GM20431 (cell line): ENCODE data around the gene SGPL1.

ENCODE experiments used
- in situ Hi-C: fragments of 300-500 bp; cut with MseI, MboI; formaldehyde crosslinking; loops from one replicate; pipeline ENCODE4 v1.15.0; 2020; ENCODE audit warnings: low sequenced_read_pairs; ENCODE audit not compliant: unreplicated experiment

SGPL1 gene

DNA sequence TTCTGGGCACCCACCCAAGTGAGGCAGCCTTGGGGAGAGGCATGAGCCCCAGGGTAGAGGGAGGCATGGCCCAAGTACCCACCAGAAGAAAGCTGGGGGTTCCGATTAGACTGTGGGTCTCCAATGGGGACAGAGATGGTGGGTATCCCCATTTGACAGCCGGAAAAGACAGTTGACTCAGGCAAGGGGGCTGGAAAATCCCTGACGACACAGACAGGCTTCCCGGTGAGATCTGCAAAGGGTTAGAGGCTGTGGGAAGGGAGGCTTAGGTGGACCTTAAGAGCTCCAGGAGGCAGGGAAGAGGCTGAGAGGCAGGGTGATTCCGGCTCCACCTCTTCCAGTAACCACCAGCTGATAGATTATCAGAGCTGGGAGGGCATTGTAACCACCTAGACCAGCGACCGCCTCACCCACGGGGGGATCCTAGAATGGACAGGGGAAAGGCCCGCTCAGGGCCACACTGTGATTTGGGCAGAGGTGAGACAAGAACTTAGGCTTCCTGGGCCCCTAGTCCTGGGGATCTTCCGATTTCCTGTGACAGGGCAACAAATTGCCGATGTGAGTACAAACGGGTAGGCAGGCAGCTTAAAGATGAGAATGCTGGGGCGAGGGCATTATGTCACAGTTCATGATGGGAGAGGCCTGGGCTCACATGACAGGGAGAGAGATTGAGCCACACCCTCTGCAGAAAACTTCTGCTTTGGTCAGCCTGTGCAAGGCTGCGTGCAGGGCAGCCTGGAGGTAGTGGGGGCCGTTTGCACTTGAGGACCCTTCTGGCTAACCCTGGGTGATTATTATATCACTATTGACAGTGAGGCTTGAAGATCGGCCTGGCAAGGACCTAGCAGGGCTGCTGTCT, 36.0 kb upstream of the SGPL1 start:
- in situ Hi-C loops = no loop called here

DNA sequence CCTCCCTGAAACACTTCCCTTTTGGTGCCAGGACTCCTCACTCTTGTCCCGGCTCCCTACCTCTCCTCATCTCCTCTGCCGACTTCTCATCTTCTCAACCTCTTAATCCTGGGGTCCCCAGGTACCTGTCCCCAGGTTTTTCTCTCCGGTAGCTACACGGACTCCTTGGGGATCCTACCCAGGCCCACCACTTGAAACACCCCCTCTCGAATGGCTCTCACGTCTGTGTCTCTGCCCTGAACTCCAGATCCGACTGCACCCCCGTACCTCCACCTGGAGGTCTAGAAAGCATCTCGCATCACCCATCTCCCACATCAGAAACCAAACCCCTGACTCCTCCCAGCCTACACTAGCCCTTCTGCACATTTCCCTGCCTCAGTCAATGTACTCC, 35.4 kb upstream of the SGPL1 start:
- in situ Hi-C loops = no loop called here

DNA sequence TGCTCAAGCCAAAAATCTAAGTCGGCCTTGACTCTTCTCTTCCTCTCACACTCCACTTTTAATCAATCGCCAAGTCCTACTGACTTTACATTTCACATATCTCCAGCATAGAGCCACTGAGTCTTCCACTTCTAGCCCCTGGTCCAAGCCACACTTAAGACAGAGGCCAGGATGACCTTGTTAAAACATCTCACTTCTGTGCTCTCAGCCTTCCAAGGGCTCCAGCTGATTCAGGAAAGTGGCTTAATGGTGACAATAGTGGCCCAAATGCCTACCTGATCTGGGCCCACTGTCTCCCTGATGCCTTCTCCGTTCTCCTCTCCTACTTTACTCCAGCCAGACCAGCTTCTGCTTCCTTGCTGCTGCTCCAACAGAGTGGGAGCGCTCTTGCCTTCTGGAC, 35.0 kb upstream of the SGPL1 start:
- in situ Hi-C loops = no loop called here

DNA sequence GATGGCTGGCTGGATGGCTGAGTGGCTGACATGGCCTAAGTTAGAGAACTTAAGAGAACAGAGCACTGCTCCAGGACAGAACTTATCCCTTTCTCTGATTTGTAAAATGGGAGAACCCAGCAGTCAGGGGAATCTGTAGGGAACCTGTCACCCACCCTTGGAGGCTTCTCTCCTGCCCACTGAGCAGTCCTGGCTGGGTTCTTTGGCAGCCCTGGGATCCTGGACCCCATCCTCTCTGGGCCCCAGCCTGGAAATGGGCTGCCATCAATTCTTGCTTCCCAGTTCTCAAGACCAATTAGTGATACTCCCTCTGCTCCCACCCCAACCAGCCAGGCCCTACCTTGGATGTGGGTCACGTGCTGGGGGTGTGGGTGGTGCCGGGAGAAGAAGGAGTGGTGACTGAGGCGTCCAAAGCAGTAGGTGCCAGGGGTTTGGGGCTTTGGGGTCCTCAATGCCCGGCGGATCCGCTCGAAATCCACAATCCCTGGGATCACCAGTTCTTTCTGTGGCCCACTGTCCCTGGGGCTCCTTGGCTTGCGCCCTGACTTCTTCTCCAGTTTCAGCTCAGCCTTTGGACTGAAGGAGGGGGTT, 34.2 kb upstream of the SGPL1 start:
- in situ Hi-C loops = no loop called here

DNA sequence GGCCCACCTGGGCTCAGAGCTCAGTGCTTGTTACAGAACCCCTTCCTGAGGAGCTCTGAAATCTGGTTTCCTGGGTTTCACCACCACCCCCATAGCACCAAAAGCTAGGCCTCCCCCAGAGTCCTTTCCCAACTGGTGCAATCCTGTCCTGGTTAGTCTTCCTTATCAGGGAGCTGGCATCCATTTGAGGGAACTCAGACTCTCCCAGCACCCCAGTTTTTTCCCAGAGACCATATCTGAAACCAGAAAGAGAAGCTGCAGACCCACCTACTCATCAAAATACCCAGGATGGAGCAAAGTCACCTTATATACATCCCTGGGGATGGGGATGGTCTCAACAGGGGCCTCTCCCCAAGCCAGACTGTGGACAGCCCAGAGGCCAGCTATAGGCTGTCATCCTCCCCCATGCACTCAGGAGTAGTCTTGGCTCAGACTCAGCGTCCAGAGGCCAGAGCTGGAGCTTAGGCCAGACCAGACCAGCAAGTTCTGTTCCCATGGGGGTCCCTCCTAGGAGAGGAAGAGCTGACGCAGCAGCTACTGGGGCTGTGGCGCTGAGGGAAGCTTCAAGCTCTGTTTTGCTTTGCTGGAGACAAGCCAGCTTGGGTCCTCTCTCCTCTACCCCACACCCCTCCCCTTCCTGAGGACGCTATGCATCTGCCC, 33.5 kb upstream of the SGPL1 start:
- in situ Hi-C loops = no loop called here

DNA sequence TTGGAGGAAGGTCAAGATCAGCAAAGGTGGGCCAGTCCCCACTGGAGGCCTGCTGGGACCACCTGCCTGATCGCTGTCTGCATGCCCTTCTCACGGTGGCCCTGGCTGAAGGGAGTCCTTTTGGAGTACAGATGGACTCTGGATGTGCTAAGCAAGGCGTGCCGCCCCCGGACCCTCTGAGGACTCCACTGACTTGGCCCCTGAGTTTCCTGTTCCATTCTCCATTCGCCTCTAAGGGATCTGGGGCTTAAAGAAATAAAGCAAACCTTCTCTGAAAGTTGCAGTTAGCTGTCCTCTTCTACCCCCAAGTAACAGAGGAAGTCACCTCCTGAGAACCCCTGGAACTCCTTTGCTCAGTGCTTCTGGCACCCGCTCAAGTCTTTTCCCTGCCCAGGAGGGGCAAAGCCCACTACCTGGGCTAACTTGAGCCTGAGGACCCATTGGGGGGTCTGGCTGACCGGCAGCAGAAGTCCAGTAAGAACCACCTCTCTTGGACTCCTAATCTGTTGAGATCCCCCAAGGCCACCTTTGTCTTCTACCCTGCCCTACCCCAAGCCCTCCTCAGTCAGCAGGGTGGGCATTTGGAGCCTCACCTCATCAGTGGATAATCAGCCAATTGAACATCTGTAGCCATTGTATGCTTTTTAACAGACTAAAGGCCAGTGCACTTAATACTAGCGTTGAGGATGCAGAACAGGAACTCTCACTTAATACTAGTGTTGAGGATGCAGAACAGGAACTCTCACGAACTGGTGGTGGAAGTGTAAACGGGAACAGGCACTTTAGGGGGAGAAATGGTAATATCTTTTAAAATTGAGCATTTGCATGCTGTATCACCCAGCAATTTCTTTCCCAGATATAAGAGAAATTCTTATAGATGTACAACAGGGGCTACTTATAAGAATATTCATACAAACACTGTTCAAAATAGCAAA, 32.7 kb upstream of the SGPL1 start:
- in situ Hi-C loops = no loop called here

DNA sequence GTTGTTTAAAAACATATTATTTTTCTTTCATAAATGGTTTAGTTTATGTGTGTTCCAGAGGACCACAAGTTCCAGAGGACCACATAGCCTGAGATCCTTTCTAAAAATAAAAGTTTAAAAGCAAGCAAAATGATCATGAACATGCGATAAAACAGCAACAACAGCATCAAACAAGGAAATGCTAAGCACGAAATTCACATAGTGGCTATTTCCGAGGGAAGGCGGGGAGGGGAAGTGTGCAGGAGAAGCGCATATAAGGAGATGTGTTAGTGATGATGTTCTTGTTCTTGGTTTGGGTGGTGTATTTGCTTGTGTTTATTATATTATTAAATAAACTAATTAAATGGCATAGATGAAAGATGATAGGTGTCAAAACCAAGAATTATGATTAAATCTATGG, 31.7 kb upstream of the SGPL1 start:
- in situ Hi-C loops = no loop called here

DNA sequence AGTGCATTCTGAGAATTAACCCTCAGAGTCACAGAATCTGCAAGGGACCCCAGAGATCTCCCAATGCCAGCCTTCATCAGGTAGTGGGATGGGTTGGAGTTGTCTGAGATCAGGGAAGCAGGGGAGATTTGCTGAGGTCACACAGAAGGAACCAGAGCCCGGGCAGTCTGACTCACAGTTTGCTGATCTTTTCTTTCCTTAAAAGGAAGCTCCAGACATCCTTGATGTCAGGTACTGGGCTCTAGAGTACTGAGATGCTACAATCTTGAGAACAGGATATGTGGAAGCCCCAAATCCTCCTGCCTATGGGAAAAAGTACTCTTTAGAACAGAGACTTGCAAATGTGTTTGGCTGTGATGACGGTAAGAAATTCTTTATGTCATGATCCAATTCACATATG, 31.3 kb upstream of the SGPL1 start:
- in situ Hi-C loops = no loop called here

DNA sequence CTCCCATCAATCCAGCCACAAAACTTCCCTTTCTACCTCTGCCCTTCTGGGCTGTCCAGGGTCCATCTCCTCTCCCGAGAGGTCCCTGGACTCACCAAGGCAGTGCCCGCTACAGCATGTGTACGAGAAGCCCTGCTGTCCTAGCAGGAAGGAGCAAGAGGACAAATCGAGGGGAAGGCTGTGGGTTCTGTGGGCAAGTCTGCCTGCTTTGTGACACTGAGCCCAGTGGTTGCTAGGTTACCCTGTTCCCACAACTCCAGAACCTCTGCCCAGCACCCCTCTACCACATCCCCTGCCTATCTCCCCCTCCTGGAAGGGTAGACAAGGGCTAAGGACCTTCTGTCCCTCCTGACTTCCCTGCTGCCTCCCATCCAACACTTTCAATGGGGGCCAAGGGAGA, 30.6 kb upstream of the SGPL1 start, which contains the start of gene TBATA:
Gene TBATA (minus strand): TSS at position 188 of the 400 bp plus-strand sequence. CDS start 1,998 bp downstream, outside the sequence.
- in situ Hi-C loops = no loop called here

DNA sequence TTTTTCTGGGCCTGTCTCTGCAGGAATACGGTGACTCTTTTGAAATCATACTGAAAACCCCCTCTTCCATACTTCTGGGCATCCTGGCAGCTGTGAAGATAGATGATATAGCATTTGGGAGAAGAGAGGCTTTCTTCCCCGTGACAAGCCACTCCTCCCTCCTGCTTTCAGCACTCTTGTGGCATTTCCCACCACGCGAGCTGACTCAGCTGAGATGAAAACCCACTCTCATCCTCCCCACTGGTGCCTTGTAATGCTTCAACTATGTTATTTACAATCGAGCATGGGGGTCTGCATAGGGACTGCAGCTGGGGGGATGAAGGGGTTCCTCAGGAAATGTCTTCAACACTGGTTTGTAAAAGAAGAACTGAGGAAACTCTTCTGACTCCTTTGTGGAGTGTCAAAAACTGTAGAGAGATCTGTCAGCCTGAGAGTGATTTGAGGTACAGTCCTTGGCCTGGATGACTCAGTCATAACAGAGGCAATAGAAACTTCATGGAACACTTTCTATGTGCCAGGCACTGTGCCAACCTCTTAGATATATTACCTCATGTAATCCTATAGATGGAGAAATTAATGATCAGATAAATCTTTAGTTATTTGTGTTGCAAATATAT, 28.8 kb upstream of the SGPL1 start:
- in situ Hi-C loops = no loop called here

DNA sequence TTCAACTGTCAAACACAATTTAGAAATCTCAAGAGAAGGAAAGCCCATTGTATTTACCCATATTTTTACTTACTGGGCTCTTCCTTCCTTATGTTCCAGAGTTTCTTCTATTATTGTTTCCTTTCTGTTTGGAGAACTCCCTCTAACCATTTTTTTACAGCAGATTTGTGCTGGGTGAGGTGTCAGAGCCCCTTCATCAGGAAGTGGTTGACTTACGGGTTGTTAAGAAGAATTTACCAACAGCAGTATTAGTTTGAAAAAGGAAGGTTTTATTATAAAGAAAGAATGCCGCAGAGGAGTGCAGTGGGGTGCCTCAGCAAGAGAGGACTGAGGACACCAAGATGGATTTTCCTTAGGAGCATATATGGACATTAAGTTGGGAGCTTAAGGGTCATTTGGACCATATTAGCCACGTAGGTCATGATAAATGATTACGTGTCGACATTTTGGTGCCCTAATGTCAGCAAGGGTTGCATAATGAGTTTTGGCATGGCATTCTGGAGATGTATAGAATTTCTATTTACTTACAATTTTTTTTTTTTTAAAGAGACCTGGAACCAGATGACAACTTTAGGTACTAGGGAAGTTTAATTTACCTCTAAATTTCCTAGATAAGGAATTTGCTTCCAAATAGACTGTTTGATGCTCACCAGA, 24.2 kb upstream of the SGPL1 start:
- in situ Hi-C loops = no loop called here

DNA sequence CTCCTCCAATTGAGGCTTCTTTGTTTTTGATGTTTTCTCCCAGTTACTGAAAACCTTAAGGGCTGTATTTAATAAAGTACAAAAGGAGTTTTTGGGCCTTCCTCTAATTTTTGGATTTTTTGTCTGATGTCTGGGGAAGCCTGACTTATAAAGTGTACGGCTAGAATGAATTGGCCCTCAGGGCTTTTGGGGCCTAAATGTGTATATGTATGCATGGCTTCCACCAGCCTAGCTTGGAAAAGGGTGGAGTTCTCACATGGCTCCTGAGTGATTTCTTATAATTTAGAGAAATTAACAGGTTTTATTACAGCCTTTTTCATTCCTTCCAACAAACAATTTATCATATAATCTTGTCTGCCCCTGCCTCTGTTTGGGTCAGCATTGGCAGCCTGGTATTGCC, 20.1 kb upstream of the SGPL1 start:
- in situ Hi-C loops = no loop called here

DNA sequence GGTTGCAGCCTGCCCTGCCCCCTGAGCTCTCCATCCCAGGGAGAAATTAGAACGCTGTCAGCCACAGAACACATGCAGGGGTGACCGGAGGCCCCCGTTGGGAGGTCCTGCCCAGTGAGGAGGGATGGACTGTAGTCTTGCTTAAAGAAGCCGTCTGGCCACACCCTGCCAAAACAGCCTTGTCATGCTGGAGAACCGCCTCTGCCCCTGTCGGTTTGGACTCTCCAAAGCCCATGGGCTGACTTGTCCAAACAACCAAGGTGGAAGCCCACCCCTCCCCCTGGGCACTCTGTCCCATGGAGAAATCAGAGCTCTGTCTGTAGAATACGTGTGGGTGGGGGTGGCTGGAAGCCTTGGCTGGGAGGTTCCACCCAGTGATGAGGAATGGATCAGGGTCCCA, 17.9 kb upstream of the SGPL1 start:
- in situ Hi-C loops = no loop called here

DNA sequence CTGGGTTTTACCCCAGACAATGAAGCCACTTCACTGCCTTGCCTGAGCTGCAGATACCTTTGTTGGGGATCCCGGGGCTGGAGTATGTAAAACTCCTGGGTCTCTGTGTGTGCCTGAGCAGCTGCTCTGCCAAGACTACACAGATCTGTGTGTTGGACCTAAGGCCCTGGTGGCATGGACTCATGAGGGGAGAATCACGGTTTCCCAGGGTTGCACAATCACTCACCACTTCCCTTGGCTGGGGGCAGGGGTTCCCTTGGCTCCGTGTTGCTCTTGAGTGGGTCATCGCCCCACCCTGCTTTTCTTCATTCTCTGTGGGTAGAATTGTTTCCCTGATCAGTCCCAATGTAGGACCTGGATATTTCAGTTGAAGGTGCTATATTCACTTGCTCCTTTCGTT, 16.6 kb upstream of the SGPL1 start:
- in situ Hi-C loops = no loop called here

DNA sequence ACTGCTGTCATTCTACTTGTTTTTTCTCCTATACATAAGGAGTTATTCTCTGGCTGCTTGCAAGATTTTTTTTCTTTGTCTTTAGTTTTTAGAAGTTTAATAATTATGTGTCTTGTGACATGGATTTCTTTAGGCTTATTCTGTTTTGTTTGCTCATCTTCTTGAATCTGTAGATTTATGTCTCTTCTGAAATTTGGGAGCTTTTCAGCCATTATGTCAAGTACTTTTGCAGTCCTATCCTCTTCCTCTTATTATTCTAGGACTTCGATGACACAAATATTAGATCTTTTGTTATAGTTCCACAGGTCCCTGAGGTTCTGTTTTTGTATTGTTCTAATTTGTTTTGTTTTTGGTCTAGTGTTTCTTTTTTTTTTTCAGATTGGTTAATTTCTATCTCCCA, 13.9 kb upstream of the SGPL1 start:
- in situ Hi-C loops = no loop called here

DNA sequence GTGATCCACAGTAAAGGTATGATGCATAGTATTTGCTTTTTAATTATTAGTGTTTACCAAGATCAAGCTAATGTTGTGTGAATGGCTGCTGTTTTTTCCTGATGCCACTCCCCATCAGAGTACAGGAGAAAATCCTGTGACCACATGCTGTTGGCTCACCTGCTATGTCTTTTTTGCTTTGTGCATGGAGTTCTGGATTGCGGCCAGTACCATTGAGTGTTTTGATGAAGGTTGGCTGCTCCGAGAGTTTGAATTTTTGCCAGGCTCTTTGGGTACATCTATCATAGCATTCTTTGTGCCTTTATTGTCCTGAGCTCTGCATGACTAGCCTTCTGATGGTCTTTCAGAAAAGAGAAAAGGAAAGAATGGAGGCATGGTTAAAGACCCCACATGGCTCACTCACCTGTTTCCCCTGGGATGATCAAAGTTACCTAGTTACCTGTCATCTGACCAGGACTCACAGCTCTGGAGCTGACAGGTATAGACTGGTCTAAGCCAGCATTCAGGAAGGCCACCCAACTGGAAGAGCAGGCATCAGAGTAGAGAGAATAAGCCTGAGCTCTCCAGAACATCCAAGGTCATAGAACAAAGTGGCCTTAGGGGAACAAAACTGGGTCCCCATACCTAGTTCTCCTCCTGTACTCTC, 11.8 kb upstream of the SGPL1 start:
- in situ Hi-C loops = no loop called here

DNA sequence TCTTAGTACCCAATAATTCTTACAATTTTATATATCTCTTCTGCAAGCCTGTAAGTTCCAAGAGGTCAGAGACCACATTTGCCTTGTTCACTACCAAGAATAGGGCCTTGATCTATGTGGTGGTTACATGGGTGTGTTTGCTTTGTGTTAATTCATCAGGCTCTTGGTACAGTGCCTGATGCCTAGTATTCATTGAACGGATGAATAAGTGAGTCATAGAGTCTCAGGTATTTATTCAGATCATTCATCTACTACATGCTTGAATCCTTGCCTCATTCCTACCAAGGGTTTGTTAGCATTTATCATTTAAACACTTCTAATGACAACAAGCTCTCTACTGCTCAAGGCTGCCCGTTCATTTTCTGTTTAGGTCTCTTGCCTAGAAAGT, 11.3 kb upstream of the SGPL1 start:
- in situ Hi-C loops = no loop called here

DNA sequence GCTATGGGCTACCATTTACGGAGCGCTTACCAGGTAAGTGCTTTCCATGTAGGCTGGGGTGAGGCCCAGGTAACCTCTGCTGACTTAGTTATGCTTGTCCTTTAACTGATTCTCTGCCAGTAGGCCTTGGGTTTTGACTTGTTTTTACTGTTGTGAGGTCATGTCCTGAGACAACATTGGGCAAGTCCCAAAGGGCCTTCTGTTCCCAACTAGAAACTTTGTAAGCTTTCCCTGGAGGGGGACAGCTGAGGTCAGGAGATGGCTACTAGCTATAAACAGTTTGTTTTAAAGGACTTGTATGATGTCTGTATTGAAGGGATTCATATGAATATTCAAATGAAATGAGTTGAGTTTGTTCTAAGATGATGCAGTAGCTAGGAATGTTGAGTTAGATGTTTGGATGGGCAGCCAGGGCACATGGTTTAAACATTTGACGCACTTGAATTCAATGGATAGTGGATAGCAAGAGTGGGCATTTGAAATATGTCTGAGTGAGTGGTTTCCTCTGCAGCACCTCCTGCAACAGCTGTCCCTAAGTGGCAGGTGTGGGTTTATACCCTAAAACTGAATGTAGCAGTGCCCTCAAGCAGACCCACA, 10.0 kb upstream of the SGPL1 start:
- in situ Hi-C loops = no loop called here
